HCT116 (cell line): ENCODE data around the gene SLC41A3. TPM values are rescaled to one million over a fixed set of nuclear protein-coding genes. Genes with fewer than 3 reads are reported as not detected.

Experiments
- ATAC-seq: fragments of 200-7000 bp; cut with Tn5 transposase; 2 replicates; pipeline ENCODE4 v1.9.1; 2020; ENCODE audit warnings: mild to moderate bottlenecking, moderate library complexity
- BruUV-seq: library from RNA; stranded (reverse); fragments of 400-500 nt; replicated peaks from 2 replicates; lab custom pipeline; 2021; lab: Mats Ljungman, UMichigan
- CTCF ChIA-PET: fragments of 300-600 bp; sonication (Branson Sonifier 250); formaldehyde crosslinking; loops from one replicate; lab custom pipeline; 2021; ENCODE audit warnings: antibody characterized with exemption; lab: Charles Lee
- POLR2A ChIA-PET: fragments of 300-600, 350-600 bp; sonication (Branson Sonifier 250); formaldehyde crosslinking; loops from one replicate; lab custom pipeline; 2021; ENCODE audit warnings: antibody characterized with exemption; lab: Charles Lee
- RAD21 ChIA-PET, 2 experiments: fragments of 300-600 bp; sonication (Branson Sonifier 250); formaldehyde crosslinking; loops; one replicate each; lab custom pipeline; 2023; ENCODE audit warnings: low total read pairs in 2 of 2; ENCODE audit not compliant: uncharacterized antibody in 2 of 2, unreplicated experiment in 2 of 2, low non-redundant PET in 1 of 2; lab: Charles Lee
- DNase-seq: peaks from one replicate; pipeline ENCODE4 v3.0.0-alpha.2; 2010; ENCODE audit warnings: low read depth, low spot score
- H2AFZ ChIP-seq: fragments of 200-600 bp; shearing (Covaris generic), sonication (generic); 2 replicates; pipeline ENCODE4 v1.6.1; 2017; ENCODE audit warnings: low read depth, mixed run types, mixed read lengths, antibody characterized with exemption, low read length; ENCODE audit not compliant: poor library complexity, severe bottlenecking
- H3K27ac ChIP-seq: 2 replicates; pipeline ENCODE4 v1.5.1; 2012; ENCODE audit warnings: low read depth, low read length
- H3K27me3 ChIP-seq: fragments of 200-600 bp; sonication (generic); 2 replicates; pipeline ENCODE4 v1.6.1; 2016; ENCODE audit warnings: mixed run types, low read length, mixed read lengths; ENCODE audit not compliant: insufficient read depth
- H3K36me3 ChIP-seq, 2 experiments: fragments of 200-500 bp in 1 of 2; fragments of 200-600 bp in 1 of 2; sonication (Bioruptor generic) in 1 of 2; sonication (generic) in 1 of 2; 2 replicates each; pipeline versions ENCODE4 v1.5.1 to v1.6.1; 2014 to 2016; ENCODE audit warnings: low read length in 2 of 2, inconsistent platforms in 1 of 2, mixed read lengths in 1 of 2, mixed run types in 1 of 2; ENCODE audit not compliant: insufficient read depth in 2 of 2, control insufficient read depth in 1 of 2
- H3K4me1 ChIP-seq, 2 experiments: fragments of 200-600 bp in 1 of 2; sonication (generic) in 1 of 2; 2 replicates each; pipeline versions ENCODE4 v1.5.1 to v1.6.1; 2012 to 2017; ENCODE audit warnings: low read length in 2 of 2, inconsistent platforms in 1 of 2, mild to moderate bottlenecking in 1 of 2, mixed read lengths in 1 of 2, mixed run types in 1 of 2, moderate library complexity in 1 of 2; ENCODE audit not compliant: insufficient read depth in 2 of 2, control insufficient read depth in 1 of 2
- H3K4me2 ChIP-seq: fragments of 200-600 bp; sonication (generic); 2 replicates; pipeline ENCODE4 v1.6.1; 2017; ENCODE audit warnings: mixed run types, low read length, mixed read lengths
- H3K4me3 ChIP-seq, 2 experiments: fragments of 200-600 bp in 1 of 2; sonication (generic) in 1 of 2; replicated peaks in 1 of 2; 2 replicates each; pipeline ENCODE4 v1.5.1; 2011 to 2016; ENCODE audit warnings: low read length in 2 of 2, control low read depth in 1 of 2, low read depth in 1 of 2, mild to moderate bottlenecking in 1 of 2, mixed read lengths in 1 of 2, mixed run types in 1 of 2
- H3K79me2 ChIP-seq: fragments of 200-600 bp; sonication (generic); 2 replicates; pipeline ENCODE4 v1.6.1; 2017; ENCODE audit warnings: mild to moderate bottlenecking, mixed run types, low read length, moderate library complexity, mixed read lengths; ENCODE audit not compliant: insufficient read depth
- H3K9ac ChIP-seq: fragments of 200-600 bp; sonication (generic); 2 replicates; pipeline ENCODE4 v1.6.1; 2016; ENCODE audit warnings: low read length, mixed read lengths
- H3K9me2 ChIP-seq: fragments of 200-600 bp; sonication (generic), shearing (Covaris generic); 2 replicates; pipeline ENCODE4 v1.6.1; 2017; ENCODE audit warnings: mixed run types, mild to moderate bottlenecking, moderate library complexity; ENCODE audit not compliant: insufficient read depth
- H3K9me3 ChIP-seq, 2 experiments: fragments of 200-500 bp in 1 of 2; fragments of 200-600 bp in 1 of 2; sonication (Bioruptor generic) in 1 of 2; sonication (generic) in 1 of 2; 2 replicates each; pipeline ENCODE4 v1.6.1; 2014 to 2017; ENCODE audit warnings: low read length in 2 of 2, mixed read lengths in 2 of 2, inconsistent platforms in 1 of 2, low read depth in 1 of 2, mild to moderate bottlenecking in 1 of 2, mixed run types in 1 of 2, moderate library complexity in 1 of 2; ENCODE audit not compliant: control insufficient read depth in 1 of 2, insufficient read depth in 1 of 2
- H4K20me1 ChIP-seq: fragments of 200-600 bp; sonication (generic), shearing (Covaris generic); 2 replicates; pipeline ENCODE4 v1.6.1; 2017; ENCODE audit warnings: mixed run types, mild to moderate bottlenecking, moderate library complexity; ENCODE audit not compliant: insufficient read depth
- EGR1 ChIP-seq: IDR thresholded peaks from 2 replicates; pipeline ENCODE4 v1.6.1; 2012; ENCODE audit warnings: low read depth
- ELF1 ChIP-seq: IDR thresholded peaks from 2 replicates; pipeline ENCODE4 v1.6.1; 2012; ENCODE audit warnings: low read depth, borderline replicate concordance
- JUND ChIP-seq: IDR thresholded peaks from 2 replicates; pipeline ENCODE4 v1.6.1; 2012
- MAX ChIP-seq: IDR thresholded peaks from 2 replicates; pipeline ENCODE4 v1.6.1; 2012
- POLR2AphosphoS5 ChIP-seq: IDR thresholded peaks from 2 replicates; pipeline ENCODE4 v1.6.1; 2011; ENCODE audit warnings: mild to moderate bottlenecking, low read depth, low read length, moderate library complexity
- TCF7L2 ChIP-seq: IDR thresholded peaks from 2 replicates; pipeline ENCODE4 v1.7.0; 2011; ENCODE audit warnings: borderline replicate concordance, inconsistent platforms; ENCODE audit not compliant: insufficient read depth, insufficient read length; ENCODE audit errors: extremely low read depth
- YY1 ChIP-seq: IDR thresholded peaks from 2 replicates; pipeline ENCODE4 v1.6.1; 2011; ENCODE audit warnings: low read length, low read depth, moderate library complexity, mild to moderate bottlenecking; ENCODE audit not compliant: insufficient replicate concordance; ENCODE audit errors: extremely low read depth
- ZFX ChIP-seq: fragments of 450-650 bp; IDR thresholded peaks from 2 replicates; pipeline ENCODE4 v1.6.1; 2017
- ZNF274 ChIP-seq: fragments of 200-500 bp; sonication (Bioruptor generic); IDR thresholded peaks from 2 replicates; pipeline ENCODE4 v1.6.1; 2014; ENCODE audit warnings: mild to moderate bottlenecking, low read depth, low read length, inconsistent platforms
- intact Hi-C: fragments of 100-400 bp; cut with micrococcal nuclease; formaldehyde crosslinking; loops from 2 replicates; pipeline ENCODE4 v1.10.0; 2022
- total RNA-seq: library from RNA; stranded (reverse); gene quantifications from one replicate; pipeline ENCODE4 v1.2.1, GENCODE V29; 2021; ENCODE audit not compliant: unreplicated experiment
- TF ChIP-seq, protein P1 (sequence below): IDR thresholded peaks from 2 replicates; pipeline ENCODE4 v1.6.1; 2012

Gene SLC41A3
- total RNA-seq, 1 experiment from 2014 or later = 45.9 TPM

DNA sequence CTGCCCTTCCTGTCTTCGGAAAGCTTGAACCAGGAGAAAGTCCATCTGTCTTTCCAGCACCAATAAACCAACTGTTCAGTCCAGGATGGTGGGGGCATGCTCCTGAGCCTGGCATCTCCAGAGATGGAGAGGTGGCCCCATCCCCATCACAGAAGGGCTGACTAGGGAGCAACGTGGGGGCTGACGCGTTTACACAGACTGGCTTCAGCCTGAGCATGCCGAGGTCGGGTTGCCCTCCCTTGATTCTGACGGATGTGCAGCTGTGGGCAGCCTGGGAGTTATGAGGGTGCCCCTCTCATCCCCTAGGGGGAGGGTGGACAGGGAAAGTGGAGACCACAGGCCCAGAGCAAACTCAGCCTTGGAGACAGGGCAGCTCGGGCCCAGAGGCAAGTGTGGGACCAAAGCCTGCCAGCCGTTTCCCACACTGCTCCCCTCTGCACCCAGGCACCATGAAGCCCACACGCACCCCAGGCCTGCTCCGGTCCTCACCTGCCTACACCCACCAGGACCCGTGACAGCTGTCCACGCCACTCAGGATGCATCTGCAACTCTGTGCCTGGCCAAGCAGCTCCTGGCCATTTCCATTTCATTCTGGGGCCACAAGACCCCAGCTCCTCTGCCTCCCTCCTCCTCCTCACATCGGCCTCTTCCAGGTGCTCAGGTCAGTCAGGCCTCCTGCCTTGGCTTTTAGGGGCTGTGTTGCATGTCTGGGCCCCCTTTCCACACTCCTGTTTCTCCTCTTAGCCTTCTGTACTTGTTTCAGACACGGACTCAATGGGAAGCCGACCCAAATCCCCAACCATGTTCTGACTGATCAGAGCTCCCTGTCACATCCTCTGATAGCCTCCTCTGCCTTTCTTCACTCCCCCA lies 48.2 kb upstream of the SLC41A3 start:
- Histone ChIP-seq H3K9me2 (no peaks in the 10 kb centered on the region), H3K4me2 (no peak overlapping the region), H3K9ac (no peak overlapping the region), H3K4me1 (peaks cover 0 to 4% of the 10 kb centered on the region in 2 experiments; a peak in 1 of 4 replicates), H2AFZ (no peak overlapping the region), H3K36me3 (no peaks in the 10 kb centered on the region), H3K27ac (no peak overlapping the region), H3K9me3 (no peaks in the 10 kb centered on the region), H3K4me3 (no peak overlapping the region), H3K79me2 (no peaks in the 10 kb centered on the region), H4K20me1 (no peaks in the 10 kb centered on the region), H3K27me3 (no peaks in the 10 kb centered on the region)
- ChIA-PET RAD21 (no interaction called here), POLR2A (no interaction called here), CTCF (no interaction called here)
- DNase-seq (no peak), ATAC-seq (no peak)
- TF ChIP-seq TCF7L2 (no peak), ZNF274 (no peak), YY1 (no peak), EGR1 (no peak), ELF1 (no peak), POLR2AphosphoS5 (no peak), MAX (no peak), ZFX (no peak), JUND (no peak)
- TF ChIP-seq, protein P1, sequence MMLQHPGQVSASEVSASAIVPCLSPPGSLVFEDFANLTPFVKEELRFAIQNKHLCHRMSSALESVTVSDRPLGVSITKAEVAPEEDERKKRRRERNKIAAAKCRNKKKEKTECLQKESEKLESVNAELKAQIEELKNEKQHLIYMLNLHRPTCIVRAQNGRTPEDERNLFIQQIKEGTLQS = no peak
- intact Hi-C loops = loop anchor here (5.0 to 10.0 kb wide), 2 partner anchors 390 to 1413 kb away; partner anchors contain the start of gene CHST13
- BruUV-seq = no TSS peak
